CD4-positive, alpha-beta T cell treated with Interleukin-2 at 100 ng/mL for 4 hours (primary cell): ENCODE results near the gene ASXL1.

Source experiments
- DNase-seq: peaks from one replicate; pipeline ENCODE4 v3.0.0-alpha.2; 2020; ENCODE audit warnings: low spot score

Gene ASXL1

GRCh38 chr20:32481311-32482142 lies 123.4 kb downstream of the ASXL1 start:
- DNase-seq: no peak

- DNase-seq: no peak
Measured at GRCh38 chr20:32482143-32482441, 124.0 kb downstream of the ASXL1 start.

GRCh38 chr20:32482442-32483261 lies 124.5 kb downstream of the ASXL1 start:
- peak; percentile 15 for DNase-seq

DNA sequence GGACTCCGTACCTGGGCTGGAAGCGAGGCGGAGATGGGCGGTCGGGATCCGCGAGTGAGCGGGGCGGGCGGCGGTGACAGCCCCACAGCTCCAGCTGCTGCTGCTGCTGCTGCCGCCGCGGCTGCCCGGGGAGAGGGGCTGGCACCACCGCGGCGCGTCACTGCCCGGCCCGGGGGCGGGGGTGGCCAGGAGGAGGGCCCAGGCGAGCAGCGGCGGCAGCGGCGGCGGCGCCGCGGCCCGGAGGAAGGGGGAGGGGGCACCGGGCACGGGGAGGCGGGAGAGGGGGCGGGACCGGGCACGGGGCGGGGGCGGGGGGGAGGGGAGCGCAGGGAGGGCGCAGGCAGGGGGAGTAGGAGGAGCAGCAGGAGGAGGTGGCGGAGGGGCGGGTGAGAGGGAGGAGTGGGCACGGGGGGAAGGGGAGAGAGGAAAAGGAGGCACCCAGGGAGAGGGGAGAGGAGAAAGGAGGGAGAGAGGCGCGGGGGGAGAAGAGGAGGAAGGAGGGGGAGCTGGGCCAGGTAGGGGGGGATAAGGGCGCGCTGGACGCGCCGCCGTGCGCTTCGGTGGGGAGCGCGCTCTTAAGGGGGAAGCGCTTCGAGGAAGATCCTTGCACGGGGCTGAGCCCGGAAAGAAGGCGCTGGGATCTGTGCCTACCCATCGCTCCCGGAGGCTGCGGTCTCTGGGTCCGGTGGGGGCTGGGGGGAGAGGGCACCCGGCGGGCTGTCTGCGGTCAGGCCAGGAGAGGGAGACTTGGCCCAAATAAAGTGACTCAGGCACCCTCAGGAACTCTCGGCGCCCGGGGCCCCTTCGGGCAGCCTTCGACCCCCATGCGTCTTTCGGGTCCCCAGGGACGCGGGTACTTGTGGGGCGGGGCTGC lies 125.5 kb downstream of the ASXL1 start:
- DNase-seq: peak; percentile 67

GRCh38 chr20:32484225-32484957 lies 126.3 kb downstream of the ASXL1 start:
- DNase-seq: no peak

DNA sequence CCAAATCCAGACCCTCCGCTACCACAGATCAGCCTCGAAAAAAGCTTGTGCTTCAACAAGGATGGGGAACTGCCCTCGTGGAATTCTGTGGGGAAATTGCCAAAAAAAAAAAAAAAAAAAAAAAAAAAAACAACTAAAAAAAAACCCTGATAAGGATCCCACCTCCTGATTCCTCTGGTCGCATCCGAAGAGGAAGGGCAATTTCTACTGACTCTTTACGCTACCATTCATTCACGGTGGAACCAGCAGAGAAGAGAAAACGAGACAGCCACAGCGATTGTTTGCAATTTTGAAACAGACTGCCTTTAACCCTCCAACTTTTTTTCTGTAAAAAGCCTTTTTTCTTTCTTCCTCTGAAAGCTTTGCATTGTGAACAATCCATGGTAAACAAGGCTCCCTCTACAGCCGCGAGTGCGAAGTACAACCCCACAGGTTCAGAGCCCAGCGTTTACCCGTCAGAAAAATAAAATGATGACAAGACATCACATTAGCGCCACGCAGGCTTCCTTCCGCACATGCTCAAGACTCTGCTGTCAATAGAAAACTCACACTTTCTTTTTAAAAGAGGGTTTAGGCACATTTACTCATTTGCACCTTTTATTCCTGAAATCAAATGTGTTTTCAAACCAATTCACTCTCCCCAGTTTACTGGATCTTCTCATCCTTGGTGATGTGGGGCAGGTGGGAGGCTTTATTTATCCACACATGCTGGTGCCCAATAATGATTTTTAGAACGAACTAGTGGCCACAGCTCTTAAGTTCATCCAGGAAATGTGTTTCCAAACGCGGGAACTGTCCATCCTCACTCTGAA lies 127.0 kb downstream of the ASXL1 start:
- DNase-seq: peak; percentile 89

DNA sequence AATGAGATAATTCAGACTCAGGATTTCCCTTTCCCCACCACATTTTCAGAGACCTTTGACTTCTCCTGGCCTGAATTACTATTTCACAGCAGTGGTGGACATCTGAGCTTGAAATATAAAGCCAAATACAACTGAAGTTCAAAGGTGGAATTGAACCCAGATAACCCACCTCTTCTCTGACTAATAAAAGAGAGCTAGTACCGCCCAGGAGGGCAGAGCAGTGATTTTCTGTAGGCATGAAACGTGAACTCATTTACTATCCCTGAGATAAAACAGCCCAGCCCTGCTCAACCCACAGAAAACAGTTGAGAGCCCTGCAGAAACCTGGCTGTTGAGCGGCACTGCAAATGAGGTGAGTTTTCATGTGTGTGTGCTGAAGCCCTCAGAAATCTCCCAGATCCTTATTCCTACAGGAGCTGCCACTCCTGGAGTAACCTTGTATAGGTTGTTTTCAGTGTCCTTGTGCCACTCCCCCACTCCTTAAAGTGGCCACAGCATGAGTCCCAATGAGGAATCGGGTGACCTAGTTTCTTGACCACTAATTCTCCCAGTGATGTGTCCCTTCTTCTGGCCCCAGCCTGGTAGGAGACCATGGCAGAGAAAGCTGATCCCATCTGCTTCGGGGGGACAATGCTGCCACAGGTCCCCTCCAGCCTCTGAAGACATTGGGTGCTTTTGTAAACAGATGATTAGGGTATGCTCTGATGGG lies 127.8 kb downstream of the ASXL1 start:
- DNase-seq: no peak

- no peak for DNase-seq
Measured at GRCh38 chr20:32487381-32487780, 129.2 kb downstream of the ASXL1 start.

DNA sequence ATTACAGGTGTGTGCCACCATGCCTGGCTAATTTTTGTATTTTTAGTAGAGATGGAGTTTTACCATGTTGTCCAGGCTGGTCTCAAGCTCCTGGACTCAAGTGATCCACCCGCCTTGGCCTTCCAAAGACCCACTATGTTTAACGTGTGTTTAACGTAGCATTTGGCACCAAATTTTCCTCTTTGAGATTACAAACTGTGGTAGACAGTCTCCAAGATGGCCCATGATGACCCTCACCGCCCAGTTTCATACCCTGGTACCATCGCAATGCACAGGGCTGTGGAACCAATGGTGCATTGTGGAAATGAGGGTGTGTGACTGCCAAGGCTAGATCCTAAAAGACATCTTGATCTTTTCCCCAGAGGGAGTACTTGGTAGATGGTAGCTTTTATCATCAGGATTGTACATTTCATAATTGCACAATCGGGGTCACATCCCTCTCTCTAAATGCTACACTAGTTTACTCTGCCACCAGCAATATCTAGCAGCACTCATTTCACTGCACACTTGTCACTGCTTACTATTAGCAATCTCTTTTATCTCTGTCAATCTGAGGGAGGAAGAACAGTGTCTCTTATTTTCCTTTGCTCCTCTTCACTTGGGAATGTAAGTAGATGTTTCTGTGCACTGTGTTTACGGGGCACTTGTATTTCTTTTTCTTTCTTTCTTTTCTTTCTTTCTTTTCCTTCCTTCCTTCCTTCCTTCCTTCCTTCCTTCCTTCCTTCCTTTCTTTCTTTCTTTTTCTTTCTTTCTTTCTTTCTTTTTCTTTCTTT lies 130.1 kb downstream of the ASXL1 start:
- no peak for DNase-seq
